PC-3 (cell line): Measurements from ENCODE around the gene EHD4. TPM values are rescaled to one million over a fixed set of nuclear protein-coding genes. Genes with fewer than 3 reads are reported as not detected.

ENCODE experiments used
- ATAC-seq: fragments of 200-7000 bp; cut with Tn5 transposase; 2 replicates; pipeline ENCODE4 v1.9.1; 2020; ENCODE audit warnings: mild to moderate bottlenecking, moderate library complexity
- BruUV-seq: library from RNA; stranded (reverse); fragments of 400-500 nt; replicated peaks from 2 replicates; lab custom pipeline; 2021; lab: Mats Ljungman, UMichigan
- CTCF ChIA-PET: fragments of 300-600 bp; sonication (Branson Sonifier 250); formaldehyde crosslinking; loops from one replicate; lab custom pipeline; 2022; ENCODE audit warnings: antibody characterized with exemption; lab: Charles Lee
- POLR2A ChIA-PET: fragments of 300-600 bp; sonication (Branson Sonifier 250); formaldehyde crosslinking; loops from one replicate; lab custom pipeline; 2022; ENCODE audit warnings: antibody characterized with exemption; ENCODE audit not compliant: unreplicated experiment; lab: Charles Lee
- DNase-seq: peaks from one replicate; pipeline ENCODE4 v3.0.0-alpha.2; 2015
- H2AFZ ChIP-seq: fragments of 300-600 bp; sonication (generic); 2 replicates; pipeline ENCODE4 v1.6.0; 2016; ENCODE audit warnings: antibody characterized with exemption, low read length
- H3F3A ChIP-seq: fragments of 300-600 bp; sonication (generic); one replicate; pipeline ENCODE4 v1.6.0; 2017; ENCODE audit warnings: antibody characterized with exemption, low read length, control low read depth, mild to moderate bottlenecking; ENCODE audit not compliant: unreplicated experiment
- H3K27ac ChIP-seq: fragments of 300-600 bp; sonication (generic); 2 replicates; pipeline ENCODE4 v1.5.1; 2016; ENCODE audit warnings: mild to moderate bottlenecking, low read length
- H3K27me3 ChIP-seq: fragments of 300-600 bp; sonication (generic); 2 replicates; pipeline ENCODE4 v1.6.1; 2016; ENCODE audit warnings: low read length, mixed read lengths
- H3K36me3 ChIP-seq: fragments of 300-600 bp; sonication (generic); 2 replicates; pipeline ENCODE4 v1.6.1; 2016; ENCODE audit warnings: low read depth, mixed run types, low read length, mixed read lengths
- H3K4me1 ChIP-seq: fragments of 300-600 bp; sonication (generic); 2 replicates; pipeline ENCODE4 v1.5.1; 2016; ENCODE audit warnings: low read length; ENCODE audit not compliant: insufficient read depth
- H3K4me2 ChIP-seq: fragments of 300-600 bp; sonication (generic); 2 replicates; pipeline ENCODE4 v1.6.0; 2016; ENCODE audit warnings: low read length
- H3K4me3 ChIP-seq: fragments of 300-600 bp; sonication (generic); 2 replicates; pipeline ENCODE4 v1.5.1; 2016; ENCODE audit warnings: mild to moderate bottlenecking, low read length, mixed read lengths
- H3K79me2 ChIP-seq: fragments of 300-600 bp; sonication (generic); 2 replicates; pipeline ENCODE4 v1.6.1; 2017; ENCODE audit warnings: low read length, mixed read lengths
- H3K9ac ChIP-seq: fragments of 300-600 bp; sonication (generic); 2 replicates; pipeline ENCODE4 v1.6.0; 2016; ENCODE audit warnings: mild to moderate bottlenecking, low read length
- H3K9me2 ChIP-seq: fragments of 300-600 bp; sonication (generic); replicated peaks from 2 replicates; pipeline ENCODE4 v1.6.1; 2016; ENCODE audit warnings: mixed run types, low read length, mixed read lengths
- H3K9me3 ChIP-seq: fragments of 300-600 bp; sonication (generic); 2 replicates; pipeline ENCODE4 v1.6.1; 2016; ENCODE audit warnings: low read length, mixed read lengths
- H4K20me1 ChIP-seq: fragments of 300-600 bp; sonication (generic); 2 replicates; pipeline ENCODE4 v1.6.1; 2016; ENCODE audit warnings: low read length, mixed read lengths
- EZH2 ChIP-seq: fragments of 300-600 bp; sonication (generic); IDR thresholded peaks from one replicate; pipeline ENCODE4 v1.6.1; 2017; ENCODE audit warnings: antibody characterized with exemption, mild to moderate bottlenecking, low read length; ENCODE audit not compliant: unreplicated experiment
- EZH2phosphoT487 ChIP-seq: fragments of 300-600 bp; sonication (generic); IDR thresholded peaks from 2 replicates; pipeline ENCODE4 v1.6.1; 2018; ENCODE audit warnings: mild to moderate bottlenecking, antibody characterized with exemption, low read length, borderline replicate concordance
- intact Hi-C: fragments of 100-400 bp; cut with micrococcal nuclease; formaldehyde crosslinking; loops from 2 replicates; pipeline ENCODE4 v1.9.0; 2023
- total RNA-seq: library from RNA; depleted of rRNA; stranded (reverse); fragments of >200 nt; gene quantifications from 2 replicates; pipeline ENCODE4 v1.2.3, GENCODE V29; 2014
- TF ChIP-seq, protein P1 (sequence below): fragments of 300-600 bp; sonication (generic); conservative IDR thresholded peaks from 2 replicates; pipeline ENCODE4 v1.5.1; 2017; ENCODE audit warnings: antibody characterized with exemption, low read depth, mild to moderate bottlenecking, low read length

The EHD4 gene
- total RNA-seq, 1 experiment from 2014 or later, result 57.8 TPM

DNA sequence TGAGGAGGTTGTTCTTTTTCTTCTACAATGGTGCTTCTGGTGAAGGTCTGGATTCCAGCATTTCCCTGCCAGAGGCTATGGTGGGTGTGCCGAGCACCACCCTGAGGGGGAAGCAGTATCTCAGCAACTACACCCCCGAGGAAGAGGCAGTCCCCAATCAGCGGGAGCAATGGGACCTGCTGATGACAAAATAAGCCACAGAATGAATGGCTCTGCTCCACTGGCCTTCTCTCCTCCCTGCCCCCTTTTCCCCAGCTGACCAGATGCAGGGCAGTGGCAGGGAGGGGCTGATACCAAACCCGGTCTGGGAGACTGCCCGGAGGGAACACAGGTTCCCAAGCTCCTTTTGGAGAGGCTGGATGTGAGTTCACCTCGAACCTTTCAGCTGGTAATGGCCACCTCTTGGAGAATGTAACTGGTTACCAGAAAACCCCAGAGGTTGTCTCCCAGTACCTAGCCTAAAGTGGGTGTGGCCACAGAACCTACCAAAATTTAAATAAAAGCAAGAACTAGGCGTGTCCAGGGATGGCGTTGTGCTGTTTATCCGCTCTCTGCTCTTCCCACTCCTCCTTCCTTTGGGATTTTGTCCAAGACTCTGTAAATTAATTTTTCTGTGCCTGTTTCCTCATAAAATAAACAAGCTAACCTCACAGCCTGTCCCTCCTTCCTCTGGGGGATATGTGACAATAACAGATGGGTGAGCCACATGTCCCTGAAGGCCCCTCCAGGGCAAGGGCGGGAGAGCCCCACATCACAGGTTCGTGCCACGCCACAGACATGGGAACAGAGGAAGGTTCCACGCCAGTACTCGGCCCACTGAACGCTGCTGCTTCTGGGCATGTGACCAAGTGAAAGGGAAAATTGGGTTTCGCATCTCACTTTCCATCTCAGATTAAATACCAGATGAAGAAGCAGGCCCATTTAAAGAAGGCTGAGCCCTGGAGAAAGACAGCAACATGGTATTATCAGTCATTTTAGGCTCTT lies 43.4 kb downstream of the EHD4 start:
- peak overlapping the region; percentile 97 for H3K27ac ChIP-seq
- no peaks in the 10 kb centered on the region for H3K9me3 ChIP-seq
- intact Hi-C loops, result no loop called here
- peak overlapping the region; percentile 67 for H3K4me2 ChIP-seq
- TF ChIP-seq EZH2, result no peak
- TF ChIP-seq, protein P1, sequence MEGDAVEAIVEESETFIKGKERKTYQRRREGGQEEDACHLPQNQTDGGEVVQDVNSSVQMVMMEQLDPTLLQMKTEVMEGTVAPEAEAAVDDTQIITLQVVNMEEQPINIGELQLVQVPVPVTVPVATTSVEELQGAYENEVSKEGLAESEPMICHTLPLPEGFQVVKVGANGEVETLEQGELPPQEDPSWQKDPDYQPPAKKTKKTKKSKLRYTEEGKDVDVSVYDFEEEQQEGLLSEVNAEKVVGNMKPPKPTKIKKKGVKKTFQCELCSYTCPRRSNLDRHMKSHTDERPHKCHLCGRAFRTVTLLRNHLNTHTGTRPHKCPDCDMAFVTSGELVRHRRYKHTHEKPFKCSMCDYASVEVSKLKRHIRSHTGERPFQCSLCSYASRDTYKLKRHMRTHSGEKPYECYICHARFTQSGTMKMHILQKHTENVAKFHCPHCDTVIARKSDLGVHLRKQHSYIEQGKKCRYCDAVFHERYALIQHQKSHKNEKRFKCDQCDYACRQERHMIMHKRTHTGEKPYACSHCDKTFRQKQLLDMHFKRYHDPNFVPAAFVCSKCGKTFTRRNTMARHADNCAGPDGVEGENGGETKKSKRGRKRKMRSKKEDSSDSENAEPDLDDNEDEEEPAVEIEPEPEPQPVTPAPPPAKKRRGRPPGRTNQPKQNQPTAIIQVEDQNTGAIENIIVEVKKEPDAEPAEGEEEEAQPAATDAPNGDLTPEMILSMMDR, result no peak
- TF ChIP-seq EZH2phosphoT487, result no peak
- ATAC-seq, result peak; percentile 10
- H2AFZ ChIP-seq, result no peak overlapping the region
- peak overlapping the region; percentile 30 for H3K4me3 ChIP-seq
- no peaks in the 10 kb centered on the region for H3K9me2 ChIP-seq
- TSS peak; percentile 17 for BruUV-seq
- H3K79me2 ChIP-seq, result peaks cover 63% of the 10 kb centered on the region
- H3K27me3 ChIP-seq, result no peaks in the 10 kb centered on the region
- H3F3A ChIP-seq, result peaks cover 17% of the 10 kb centered on the region
- peaks cover 78% of the 10 kb centered on the region for H3K4me1 ChIP-seq
- H4K20me1 ChIP-seq, result no peaks in the 10 kb centered on the region
- ChIA-PET CTCF (interaction anchor here (0.8 to 1.0 kb wide), 2 partner anchors 24 to 44 kb away, joined by 3 to 8 read pairs; partner anchors contain the start of gene EHD4), POLR2A (interaction anchor here (0.9 to 2.1 kb wide), 3 partner anchors 11 to 44 kb away, joined by 5 to 20 read pairs (median 7); partner anchors contain the start of gene EHD4)
- H3K36me3 ChIP-seq, result peaks cover 20% of the 10 kb centered on the region
- DNase-seq, result peak; percentile 65
- peak overlapping the region; percentile 87 for H3K9ac ChIP-seq

DNA sequence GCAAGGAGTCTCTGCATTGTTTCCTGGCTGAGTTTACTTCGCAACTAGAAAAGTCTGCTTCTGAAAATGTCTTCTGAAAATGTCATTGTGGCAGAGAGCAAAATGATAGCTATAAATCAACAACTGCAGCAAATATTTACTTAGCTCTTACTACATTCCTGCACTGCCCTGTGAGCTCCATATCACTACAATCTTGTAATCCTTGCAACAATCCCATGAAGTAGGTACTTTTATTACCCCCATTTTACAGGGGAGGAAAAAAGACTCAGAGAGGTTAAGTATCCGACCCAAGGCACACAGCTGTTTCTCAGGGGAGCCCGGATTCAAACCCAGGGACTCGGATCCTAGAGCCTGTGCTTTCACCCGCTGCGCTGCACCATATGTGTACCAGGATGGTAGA lies 44.3 kb downstream of the EHD4 start:
- ChIA-PET POLR2A (interaction anchor here (0.6 to 2.1 kb wide), 5 partner anchors 11 to 154 kb away, joined by 3 to 20 read pairs (median 5); partner anchors contain the start of genes EHD4 and MAPKBP1), CTCF (interaction anchor here (0.6 to 1.0 kb wide), 3 partner anchors 23 to 57 kb away, joined by 3 to 8 read pairs (median 3); partner anchors contain the start of gene EHD4)
- ATAC-seq (peak; percentile 57), DNase-seq (peak; percentile 86)
- H3K4me3 ChIP-seq, result peak overlapping the region; percentile 8; the same call in 1 of the 2 replicates
- BruUV-seq, result no TSS peak
- H3K9ac ChIP-seq, result peak overlapping the region; percentile 87
- H3K4me2 ChIP-seq, result peak overlapping the region; percentile 67
- TF ChIP-seq, protein P1, result no peak
- no peak for TF ChIP-seq EZH2phosphoT487
- no peak for TF ChIP-seq EZH2
- H3K9me3 ChIP-seq, result no peaks in the 10 kb centered on the region
- no peaks in the 10 kb centered on the region for H3K27me3 ChIP-seq
- no peaks in the 10 kb centered on the region for H3K9me2 ChIP-seq
- H3K79me2 ChIP-seq, result peaks cover 55% of the 10 kb centered on the region
- peaks cover 70% of the 10 kb centered on the region for H3K4me1 ChIP-seq
- peaks cover 17% of the 10 kb centered on the region for H3F3A ChIP-seq
- peaks cover 25% of the 10 kb centered on the region for H3K36me3 ChIP-seq
- H2AFZ ChIP-seq, result no peak overlapping the region
- H3K27ac ChIP-seq, result peak overlapping the region; percentile 97
- H4K20me1 ChIP-seq, result no peaks in the 10 kb centered on the region
- intact Hi-C loops, result no loop called here
